ENCODE results near the gene SLC24A3. TPM values are rescaled to one million over a fixed set of nuclear protein-coding genes. Genes with fewer than 3 reads are reported as not detected.

Gene SLC24A3
- total and polyA plus RNA-seq, 2 experiments from 2014 or later, result 0.48 to 1.7 TPM

GRCh38 chr20:19713822-19714578 is 501.6 kb downstream of the SLC24A3 start:
- TF ChIP-seq EZH2 (IDR thresholded peaks at IDR 0.05; ENCODE audit: borderline replicate concordance) (no peak), CTCF (IDR thresholded peaks at IDR 0.05; ENCODE audit: poor library complexity) (no peak)
- Histone ChIP-seq H3K9me3 (ENCODE audit: low read depth) (no peaks in the 10 kb centered on the region), H3K79me2 (no peaks in the 10 kb centered on the region), H3K4me1 (ENCODE audit: insufficient read depth) (peaks cover 54% of the 10 kb centered on the region), H3K9me2 (replicated peaks; ENCODE audit: insufficient read depth) (no peaks in the 10 kb centered on the region), H3K4me3 (no peak overlapping the region), H3K4me2 (no peak overlapping the region), H3K27ac (peak overlapping the region; percentile 89), H2AFZ (no peak overlapping the region), H3K36me3 (replicated peaks; ENCODE audit: insufficient read depth, low read depth) (no peaks in the 10 kb centered on the region), H3K27me3 (no peaks in the 10 kb centered on the region), H4K20me1 (ENCODE audit: insufficient read depth, poor library complexity, severe bottlenecking) (no peaks in the 10 kb centered on the region)
- DNase-seq (ENCODE audit: low spot score), result peak; percentile 23
- 58% methylated on average over 2 of the region's 2 CpGs for WGBS (ENCODE audit: low lambda C conversion rate, missing lambda C conversion rate)

DNA sequence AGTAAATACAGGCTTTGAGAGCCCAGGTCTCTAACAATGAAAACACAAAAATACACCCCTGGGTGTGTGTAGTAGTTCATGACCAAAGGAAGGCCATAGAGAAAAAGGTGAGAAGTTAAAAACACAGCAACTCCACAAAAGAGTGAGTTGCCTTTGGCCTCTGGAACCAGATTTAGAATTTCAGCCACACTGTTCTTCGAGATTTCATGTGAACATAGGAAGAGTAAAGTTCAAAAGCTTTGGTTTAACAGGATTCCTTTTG is 502.1 kb downstream of the SLC24A3 start:
- no peaks in the 10 kb centered on the region for H3K9me2 ChIP-seq (replicated peaks; ENCODE audit: insufficient read depth)
- H3K27ac ChIP-seq, result peak overlapping the region; percentile 89
- H3K79me2 ChIP-seq, result no peaks in the 10 kb centered on the region

DNA sequence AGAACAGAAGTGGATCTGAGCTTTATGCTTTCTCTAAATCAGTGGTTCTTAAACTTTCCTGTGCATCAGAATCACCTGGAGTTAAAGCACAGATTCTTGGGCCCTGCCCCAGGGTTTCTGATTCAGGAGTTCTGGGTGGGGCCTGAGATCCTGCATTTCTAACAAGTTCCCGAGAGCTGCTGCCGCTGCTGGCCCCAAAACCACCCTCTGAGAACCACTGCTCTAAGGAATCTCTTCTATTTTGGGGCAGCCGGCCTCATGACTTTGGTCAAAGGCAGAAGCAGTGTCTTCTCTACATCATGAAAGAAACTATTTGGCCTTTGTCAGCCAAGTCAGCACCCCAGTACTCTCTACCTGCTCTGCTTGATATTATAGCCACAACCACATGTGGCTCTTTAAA is 503.5 kb downstream of the SLC24A3 start:
- H3K9me3 ChIP-seq (ENCODE audit: low read depth), result no peaks in the 10 kb centered on the region
- no peak overlapping the region for H3K4me2 ChIP-seq
- no peak overlapping the region for H3K27ac ChIP-seq
- no peak for DNase-seq (ENCODE audit: low spot score)
- no peak overlapping the region for H3K4me3 ChIP-seq
- WGBS (ENCODE audit: low lambda C conversion rate, missing lambda C conversion rate), result 92% methylated on average over 3 of the region's 3 CpGs
- H3K36me3 ChIP-seq (replicated peaks; ENCODE audit: insufficient read depth, low read depth), result no peaks in the 10 kb centered on the region
- TF ChIP-seq CTCF (IDR thresholded peaks at IDR 0.05; ENCODE audit: poor library complexity), result no peak
- TF ChIP-seq EZH2 (IDR thresholded peaks at IDR 0.05; ENCODE audit: borderline replicate concordance), result no peak
- no peak for TF ChIP-seq EZH2phosphoT487 (IDR thresholded peaks at IDR 0.05; ENCODE audit: low read depth, severe bottlenecking, unreplicated experiment)
- H3K27me3 ChIP-seq, result no peaks in the 10 kb centered on the region
- no peaks in the 10 kb centered on the region for H3K79me2 ChIP-seq
- no peaks in the 10 kb centered on the region for H4K20me1 ChIP-seq (ENCODE audit: insufficient read depth, poor library complexity, severe bottlenecking)
- H3K4me1 ChIP-seq (ENCODE audit: insufficient read depth), result peaks cover 37% of the 10 kb centered on the region
- H3K9me2 ChIP-seq (replicated peaks; ENCODE audit: insufficient read depth), result no peaks in the 10 kb centered on the region
- no peak overlapping the region for H2AFZ ChIP-seq

More for the DNA sequence above, 502.1 kb downstream of the SLC24A3 start:
- Histone ChIP-seq H2AFZ (no peak overlapping the region), H3K4me2 (peak overlapping the region; percentile 1), H3K4me3 (no peak overlapping the region), H3K9me3 (ENCODE audit: low read depth) (no peaks in the 10 kb centered on the region), H4K20me1 (ENCODE audit: insufficient read depth, poor library complexity, severe bottlenecking) (no peaks in the 10 kb centered on the region), H3K4me1 (ENCODE audit: insufficient read depth) (peaks cover 49% of the 10 kb centered on the region), H3K36me3 (replicated peaks; ENCODE audit: insufficient read depth, low read depth) (no peaks in the 10 kb centered on the region), H3K27me3 (no peaks in the 10 kb centered on the region)
- WGBS (ENCODE audit: low lambda C conversion rate, missing lambda C conversion rate), result 45% methylated on average over 1 of the region's 1 CpG
- TF ChIP-seq CTCF (IDR thresholded peaks at IDR 0.05; ENCODE audit: poor library complexity) (no peak), EZH2phosphoT487 (IDR thresholded peaks at IDR 0.05; ENCODE audit: low read depth, severe bottlenecking, unreplicated experiment) (no peak), EZH2 (IDR thresholded peaks at IDR 0.05; ENCODE audit: borderline replicate concordance) (no peak)
- no peak for DNase-seq (ENCODE audit: low spot score)
